ENCODE measurements around the gene FHL2.

DNA sequence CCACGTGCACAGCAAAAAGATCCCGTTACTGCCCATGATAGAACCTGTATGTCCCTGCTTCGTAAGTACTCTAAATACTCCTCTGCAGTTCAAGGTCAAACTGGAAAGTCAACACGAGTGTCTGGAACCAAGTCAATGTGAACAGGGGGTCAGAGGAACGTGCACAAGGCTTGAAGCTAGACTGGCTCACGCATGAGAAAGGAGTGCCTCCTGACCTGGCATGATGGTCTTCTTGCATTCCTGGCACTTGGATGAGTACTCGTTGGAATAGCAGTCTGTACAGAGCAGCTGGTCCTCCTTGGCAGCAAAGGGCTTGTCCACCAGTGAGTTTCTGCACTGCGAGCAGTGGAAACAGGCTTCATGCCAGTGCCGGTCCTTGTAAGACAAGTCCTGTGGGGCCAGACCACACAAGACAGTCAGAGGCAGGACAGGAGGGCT, 25.5 kb downstream of the FHL2 start:
- TF ChIP-seq ZNF396 (CRISPR knock-in tag; IDR thresholded peaks at IDR 0.05; ENCODE audit: borderline replicate concordance) (no peak), CREM (CRISPR knock-in tag; IDR thresholded peaks at IDR 0.05) (no peak), ESRRA (CRISPR knock-in tag; IDR thresholded peaks at IDR 0.05; ENCODE audit: borderline replicate concordance) (no peak), ELF4 (CRISPR knock-in tag; IDR thresholded peaks at IDR 0.05; ENCODE audit: low read depth) (no peak)
- TF ChIP-seq, protein P1, sequence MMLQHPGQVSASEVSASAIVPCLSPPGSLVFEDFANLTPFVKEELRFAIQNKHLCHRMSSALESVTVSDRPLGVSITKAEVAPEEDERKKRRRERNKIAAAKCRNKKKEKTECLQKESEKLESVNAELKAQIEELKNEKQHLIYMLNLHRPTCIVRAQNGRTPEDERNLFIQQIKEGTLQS (CRISPR knock-in tag; conservative IDR thresholded peaks at IDR 0.05) = no peak

Measured in WTC11 (cell line).